Caco-2 (cell line): ENCODE measurements around the gene FXN. TPM values are rescaled to one million over a fixed set of nuclear protein-coding genes. Genes with fewer than 3 reads are reported as not detected.

Experiments
- BruUV-seq: library from RNA; stranded (reverse); fragments of 400-500 nt; replicated peaks from 2 replicates; lab custom pipeline; 2021; lab: Mats Ljungman, UMichigan
- CTCF ChIA-PET: fragments of 300-600 bp; sonication (Branson Sonifier 250); formaldehyde crosslinking; loops from one replicate; lab custom pipeline; 2022; ENCODE audit warnings: antibody characterized with exemption; lab: Charles Lee
- POLR2A ChIA-PET: fragments of 300-600 bp; sonication (Branson Sonifier 250); formaldehyde crosslinking; loops from one replicate; lab custom pipeline; 2022; ENCODE audit warnings: antibody characterized with exemption; lab: Charles Lee
- DNase-seq, 2 experiments: peaks; one replicate each; pipeline versions ENCODE4 v3.0.0 to v3.0.0-alpha.2; 2020 to 2022
- H3K27me3 ChIP-seq: replicated peaks from 2 replicates; pipeline ENCODE4 v1.6.0; 2011; ENCODE audit warnings: low read length; ENCODE audit not compliant: control insufficient read depth, insufficient read depth
- H3K36me3 ChIP-seq: 2 replicates; pipeline ENCODE4 v1.5.1; 2011; ENCODE audit warnings: low read length; ENCODE audit not compliant: control insufficient read depth, insufficient read depth
- H3K4me1 ChIP-seq: fragments of 250-450 bp; sonication (Bioruptor Pico); 2 replicates; pipeline ENCODE4 v1.5.1; 2020; ENCODE audit warnings: mild to moderate bottlenecking
- H3K4me3 ChIP-seq: 2 replicates; pipeline ENCODE4 v1.5.1; 2011; ENCODE audit warnings: low read depth, mild to moderate bottlenecking, control low read depth, low read length
- H3K9me3 ChIP-seq: fragments of 250-450 bp; sonication (Bioruptor Pico); 2 replicates; pipeline ENCODE4 v1.5.1; 2020; ENCODE audit warnings: mild to moderate bottlenecking, moderate library complexity
- H3K27ac Mint-ChIP-seq: one replicate; pipeline ENCODE4 v1.8.0; 2022; ENCODE audit warnings: mixed read lengths; ENCODE audit not compliant: unreplicated experiment
- H3K27me3 Mint-ChIP-seq: one replicate; pipeline ENCODE4 v1.8.0; 2022; ENCODE audit warnings: mixed read lengths; ENCODE audit not compliant: insufficient read depth, unreplicated experiment
- H3K36me3 Mint-ChIP-seq: one replicate; pipeline ENCODE4 v1.8.0; 2022; ENCODE audit warnings: mild to moderate bottlenecking, mixed read lengths; ENCODE audit not compliant: insufficient read depth, unreplicated experiment
- H3K4me1 Mint-ChIP-seq: one replicate; pipeline ENCODE4 v1.8.0; 2022; ENCODE audit warnings: low read depth, mixed read lengths; ENCODE audit not compliant: unreplicated experiment
- H3K4me3 Mint-ChIP-seq: one replicate; pipeline ENCODE4 v1.8.0; 2022; ENCODE audit warnings: mild to moderate bottlenecking, moderate library complexity, mixed read lengths; ENCODE audit not compliant: unreplicated experiment
- H3K9me3 Mint-ChIP-seq: one replicate; pipeline ENCODE4 v1.8.0; 2022; ENCODE audit warnings: mixed read lengths; ENCODE audit not compliant: unreplicated experiment
- intact Hi-C: fragments of 100-400 bp; cut with micrococcal nuclease; formaldehyde crosslinking; loops from one replicate; pipeline ENCODE4 v1.10.0; 2022; ENCODE audit not compliant: unreplicated experiment
- total RNA-seq: library from RNA; stranded (reverse); gene quantifications from 2 replicates; pipeline ENCODE4 v1.2.3, GENCODE V29; 2022
- TF ChIP-seq, protein P1 (sequence below), 2 experiments: fragments of 200-600 bp in 1 of 2; IDR thresholded peaks; 1 replicate in 1 of 2; 2 replicates in 1 of 2; pipeline versions ENCODE4 v1.5.1 to v1.8.0; 2011 to 2022; ENCODE audit warnings: antibody characterized with exemption in 1 of 2, control low read depth in 1 of 2, inconsistent platforms in 1 of 2, low read depth in 1 of 2, low read length in 1 of 2, mild to moderate bottlenecking in 1 of 2, moderate library complexity in 1 of 2; ENCODE audit not compliant: insufficient read depth in 1 of 2, severe bottlenecking in 1 of 2, unreplicated experiment in 1 of 2

Gene FXN
- total RNA-seq, 1 experiment from 2014 or later = 8.6 TPM

DNA sequence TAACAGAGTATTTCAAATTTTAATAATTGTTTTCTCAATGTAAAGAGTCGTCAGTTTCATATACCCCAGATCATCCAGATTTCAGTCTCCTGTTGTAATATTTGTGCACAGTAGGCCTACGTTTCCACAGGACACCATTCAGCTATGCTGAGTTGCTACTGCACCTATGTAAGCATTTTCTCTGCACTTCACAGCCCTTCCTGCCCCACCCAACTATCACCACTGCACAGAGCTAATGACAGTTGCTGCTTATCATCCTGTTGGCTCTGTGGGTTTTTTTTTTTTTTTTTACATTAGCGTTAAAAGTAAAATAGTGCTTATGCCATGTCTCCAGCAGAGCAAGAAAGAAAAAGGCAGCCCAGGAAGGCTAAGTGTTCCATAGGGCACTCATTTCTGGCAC, 15.7 kb upstream of the FXN start:
- no peaks in the 10 kb centered on the region for H3K9me3 Mint-ChIP-seq
- H3K4me1 ChIP-seq = no peaks in the 10 kb centered on the region
- H3K4me3 ChIP-seq = no peak overlapping the region
- TF ChIP-seq, protein P1, sequence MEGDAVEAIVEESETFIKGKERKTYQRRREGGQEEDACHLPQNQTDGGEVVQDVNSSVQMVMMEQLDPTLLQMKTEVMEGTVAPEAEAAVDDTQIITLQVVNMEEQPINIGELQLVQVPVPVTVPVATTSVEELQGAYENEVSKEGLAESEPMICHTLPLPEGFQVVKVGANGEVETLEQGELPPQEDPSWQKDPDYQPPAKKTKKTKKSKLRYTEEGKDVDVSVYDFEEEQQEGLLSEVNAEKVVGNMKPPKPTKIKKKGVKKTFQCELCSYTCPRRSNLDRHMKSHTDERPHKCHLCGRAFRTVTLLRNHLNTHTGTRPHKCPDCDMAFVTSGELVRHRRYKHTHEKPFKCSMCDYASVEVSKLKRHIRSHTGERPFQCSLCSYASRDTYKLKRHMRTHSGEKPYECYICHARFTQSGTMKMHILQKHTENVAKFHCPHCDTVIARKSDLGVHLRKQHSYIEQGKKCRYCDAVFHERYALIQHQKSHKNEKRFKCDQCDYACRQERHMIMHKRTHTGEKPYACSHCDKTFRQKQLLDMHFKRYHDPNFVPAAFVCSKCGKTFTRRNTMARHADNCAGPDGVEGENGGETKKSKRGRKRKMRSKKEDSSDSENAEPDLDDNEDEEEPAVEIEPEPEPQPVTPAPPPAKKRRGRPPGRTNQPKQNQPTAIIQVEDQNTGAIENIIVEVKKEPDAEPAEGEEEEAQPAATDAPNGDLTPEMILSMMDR (IDR thresholded peaks at IDR 0.05; ENCODE audit: insufficient read depth in 1 of 2, low read depth in 1 of 2, low read length in 1 of 2, severe bottlenecking in 1 of 2, unreplicated experiment in 1 of 2) = no peak
- no peaks in the 10 kb centered on the region for H3K36me3 ChIP-seq
- POLR2A ChIA-PET = no interaction called here
- intact Hi-C loops = no loop called here
- no peaks in the 10 kb centered on the region for H3K36me3 Mint-ChIP-seq
- H3K27me3 ChIP-seq = no peaks in the 10 kb centered on the region
- H3K27me3 Mint-ChIP-seq = no peaks in the 10 kb centered on the region
- peaks cover 5% of the 10 kb centered on the region for H3K4me1 Mint-ChIP-seq
- DNase-seq = no peak
- no peak overlapping the region for H3K27ac Mint-ChIP-seq
- no peaks in the 10 kb centered on the region for H3K9me3 ChIP-seq
- no TSS peak for BruUV-seq
- no peak overlapping the region for H3K4me3 Mint-ChIP-seq
- CTCF ChIA-PET = no interaction called here

GRCh38 chr9:69020301-69021145, 15.0 kb upstream of the FXN start:
- Mint-ChIP-seq H3K4me3 (no peak overlapping the region), H3K36me3 (no peaks in the 10 kb centered on the region), H3K27ac (no peak overlapping the region), H3K9me3 (no peaks in the 10 kb centered on the region), H3K4me1 (peaks cover 5% of the 10 kb centered on the region), H3K27me3 (no peaks in the 10 kb centered on the region)
- DNase-seq = no peak
- Histone ChIP-seq H3K9me3 (no peaks in the 10 kb centered on the region), H3K36me3 (no peaks in the 10 kb centered on the region), H3K4me3 (no peak overlapping the region), H3K4me1 (no peaks in the 10 kb centered on the region), H3K27me3 (no peaks in the 10 kb centered on the region)
- TF ChIP-seq, protein P1 (IDR thresholded peaks at IDR 0.05; ENCODE audit: insufficient read depth in 1 of 2, low read depth in 1 of 2, low read length in 1 of 2, severe bottlenecking in 1 of 2, unreplicated experiment in 1 of 2) = no peak
- intact Hi-C loops = no loop called here
- ChIA-PET CTCF (no interaction called here), POLR2A (no interaction called here)
- BruUV-seq = no TSS peak

GRCh38 chr9:69023650-69024049, 11.9 kb upstream of the FXN start:
- Histone ChIP-seq H3K27me3 (no peaks in the 10 kb centered on the region), H3K36me3 (no peaks in the 10 kb centered on the region), H3K4me3 (no peak overlapping the region), H3K4me1 (no peaks in the 10 kb centered on the region), H3K9me3 (no peaks in the 10 kb centered on the region)
- ChIA-PET POLR2A (no interaction called here), CTCF (no interaction called here)
- Mint-ChIP-seq H3K27ac (no peak overlapping the region), H3K36me3 (no peaks in the 10 kb centered on the region), H3K27me3 (no peaks in the 10 kb centered on the region), H3K4me3 (peak overlapping the region; percentile 39), H3K9me3 (no peaks in the 10 kb centered on the region), H3K4me1 (peaks cover 5% of the 10 kb centered on the region)
- no TSS peak for BruUV-seq
- intact Hi-C loops = no loop called here
- TF ChIP-seq, protein P1 (IDR thresholded peaks at IDR 0.05; ENCODE audit: insufficient read depth in 1 of 2, low read depth in 1 of 2, low read length in 1 of 2, severe bottlenecking in 1 of 2, unreplicated experiment in 1 of 2) = no peak
- DNase-seq = no peak
